ENCODE results near the gene CAP2. TPM values are rescaled to one million over a fixed set of nuclear protein-coding genes. Genes with fewer than 3 reads are reported as not detected.
"Not testable (repeated sequence)": the region's sequence is repeated elsewhere in the genome, so short reads cannot be mapped to it uniquely, and the experiment has no call there.

The CAP2 gene
- total RNA-seq, 3 donors from 2014 or later: 3.9 to 15.1 (median 7.5) TPM

- no peak overlapping the region for H3K4me3 ChIP-seq
- no peaks in the 10 kb centered on the region for H3K4me1 ChIP-seq
- no peaks in the 10 kb centered on the region for H3K36me3 ChIP-seq
- no peaks in the 10 kb centered on the region for H3K9me3 ChIP-seq
- no peak overlapping the region for H3K27ac ChIP-seq
- H3K27me3 ChIP-seq: no peaks in the 10 kb centered on the region
- TF ChIP-seq CTCF (IDR thresholded peaks at IDR 0.05): no peak
- no peak for TF ChIP-seq POLR2AphosphoS5 (IDR thresholded peaks at IDR 0.05)
- no peak for TF ChIP-seq POLR2A (IDR thresholded peaks at IDR 0.05)
- no peak for DNase-seq (ENCODE audit: low spot score in 2 of 2)
- intact Hi-C loops (cut with DNase I; ENCODE audit: low total_unique reads): no loop called here
Observed at GRCh38 chr6:17413313-17413750, 19.9 kb downstream of the CAP2 start.

GRCh38 chr6:17414395-17414794 is 21.0 kb downstream of the CAP2 start:
- H3K36me3 ChIP-seq; H3K4me3 ChIP-seq; H3K9me3 ChIP-seq; H3K4me1 ChIP-seq; H3K27ac ChIP-seq; DNase-seq (ENCODE audit: low spot score in 2 of 2); H3K27me3 ChIP-seq; intact Hi-C loops (cut with DNase I; ENCODE audit: low total_unique reads): not testable (repeated sequence)

GRCh38 chr6:17415321-17415720 is 21.9 kb downstream of the CAP2 start:
- Histone ChIP-seq H3K27me3 (no peaks in the 10 kb centered on the region), H3K9me3 (no peaks in the 10 kb centered on the region), H3K36me3 (no peaks in the 10 kb centered on the region), H3K4me1 (no peaks in the 10 kb centered on the region), H3K4me3 (no peak overlapping the region), H3K27ac (no peak overlapping the region)
- no peak for TF ChIP-seq CTCF (IDR thresholded peaks at IDR 0.05)
- no peak for TF ChIP-seq POLR2AphosphoS5 (IDR thresholded peaks at IDR 0.05)
- TF ChIP-seq POLR2A (IDR thresholded peaks at IDR 0.05): no peak
- no peak for DNase-seq (ENCODE audit: low spot score in 2 of 2)
- intact Hi-C loops (cut with DNase I; ENCODE audit: low total_unique reads): no loop called here

- no peaks in the 10 kb centered on the region for H3K9me3 ChIP-seq
- no peak for DNase-seq (ENCODE audit: low spot score in 2 of 2)
- H3K27me3 ChIP-seq: no peaks in the 10 kb centered on the region
- TF ChIP-seq POLR2AphosphoS5 (IDR thresholded peaks at IDR 0.05): no peak
- TF ChIP-seq POLR2A (IDR thresholded peaks at IDR 0.05): no peak
- no peak for TF ChIP-seq CTCF (IDR thresholded peaks at IDR 0.05)
- H3K4me3 ChIP-seq: no peak overlapping the region
- intact Hi-C loops (cut with DNase I; ENCODE audit: low total_unique reads): no loop called here
- H3K36me3 ChIP-seq: no peaks in the 10 kb centered on the region
- no peaks in the 10 kb centered on the region for H3K4me1 ChIP-seq
- no peak overlapping the region for H3K27ac ChIP-seq
Observed at GRCh38 chr6:17416806-17417205, 23.4 kb downstream of the CAP2 start.

GRCh38 chr6:17417817-17418216 is 24.4 kb downstream of the CAP2 start:
- H3K4me1 ChIP-seq: no peaks in the 10 kb centered on the region
- H3K9me3 ChIP-seq: no peaks in the 10 kb centered on the region
- no peak for DNase-seq (ENCODE audit: low spot score in 2 of 2)
- TF ChIP-seq CTCF (IDR thresholded peaks at IDR 0.05) (no peak), POLR2A (IDR thresholded peaks at IDR 0.05) (no peak), POLR2AphosphoS5 (IDR thresholded peaks at IDR 0.05) (no peak)
- no peaks in the 10 kb centered on the region for H3K27me3 ChIP-seq
- no peak overlapping the region for H3K27ac ChIP-seq
- H3K4me3 ChIP-seq: no peak overlapping the region
- no peaks in the 10 kb centered on the region for H3K36me3 ChIP-seq
- intact Hi-C loops (cut with DNase I; ENCODE audit: low total_unique reads): no loop called here

Data from breast epithelium (tissue), 4 donors.